HG02840 (cell line): ENCODE results near the gene RPL36.
A peak's percentile ranks its signal among the peaks of the same experiment; 100 is the strongest.

ENCODE experiments used
- ATAC-seq: cut with Tn5 transposase; IDR thresholded peaks from one replicate; pipeline ENCODE4 v1.9.1; 2021; ENCODE audit warnings: mild to moderate bottlenecking, moderate library complexity, moderate number of reproducible peaks; ENCODE audit not compliant: unreplicated experiment, low FRiP score

Gene RPL36

DNA sequence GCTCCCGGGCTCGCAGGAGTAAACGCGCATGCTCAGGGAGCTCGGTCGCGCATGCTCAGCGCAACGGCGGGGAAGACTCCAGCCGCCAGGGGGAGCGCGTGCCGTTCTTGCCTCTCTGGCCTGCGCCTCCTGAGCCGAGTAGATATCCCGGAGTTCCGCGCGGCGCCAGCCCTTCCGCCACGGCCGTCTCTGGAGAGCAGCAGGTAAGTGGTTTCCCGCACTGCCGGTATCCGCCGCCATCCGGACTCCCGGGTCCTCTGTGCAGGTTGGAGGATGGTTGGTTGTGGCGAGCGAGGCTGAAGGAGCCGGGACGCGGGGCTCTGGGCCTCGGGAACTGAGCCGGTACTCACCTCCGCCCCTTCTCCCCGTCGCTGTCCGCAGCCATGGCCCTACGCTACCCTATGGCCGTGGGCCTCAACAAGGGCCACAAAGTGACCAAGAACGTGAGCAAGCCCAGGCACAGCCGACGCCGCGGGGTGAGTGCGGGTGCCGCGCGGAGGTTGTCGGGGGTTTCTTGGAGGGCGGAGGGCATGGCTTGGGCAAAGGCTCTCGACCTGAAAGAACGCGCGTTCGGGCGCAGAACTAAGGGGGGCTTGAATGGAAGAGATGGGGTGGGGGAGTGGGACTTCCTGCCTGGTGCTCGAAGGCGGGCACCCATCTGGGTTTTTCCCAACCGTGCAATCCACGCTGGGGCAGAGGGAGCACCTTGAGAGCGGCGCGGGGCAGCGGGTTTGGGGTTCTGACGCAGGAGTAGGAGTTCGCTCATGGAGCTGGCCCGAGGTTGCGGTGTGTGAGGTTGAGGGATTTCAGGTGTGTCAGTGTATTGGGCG lies at the start of gene RPL36:
Gene RPL36, plus strand, starts transcription at position 171 of the 830 bp plus-strand sequence. Its CDS starts 213 bp downstream, at position 384.
- ATAC-seq = peak; percentile 44

- no peak for ATAC-seq
These were observed 48.9 kb upstream of the RPL36 start for GRCh38 chr19:5641171-5641570.

DNA sequence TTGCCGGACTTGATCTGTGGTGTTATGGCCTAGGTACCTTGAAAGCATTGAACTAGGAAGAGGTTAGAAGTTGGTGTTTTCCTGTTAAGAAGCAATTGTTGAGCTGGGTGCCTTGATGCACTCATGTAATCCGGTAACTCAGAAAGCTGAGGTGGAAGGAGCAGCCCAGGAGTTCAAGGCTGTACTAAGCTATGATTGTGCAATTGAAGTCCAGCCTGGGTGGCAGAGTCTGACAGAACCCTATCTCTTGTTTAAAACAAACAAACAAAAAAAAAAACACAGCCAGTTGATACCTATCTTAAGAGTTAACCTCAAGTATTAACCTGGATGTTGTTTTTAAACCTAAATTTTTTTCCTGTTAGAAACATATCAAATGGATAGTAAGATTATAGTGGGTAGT lies 47.9 kb upstream of the RPL36 start:
- no peak for ATAC-seq

- ATAC-seq = no peak
These were observed 47.0 kb upstream of the RPL36 start for GRCh38 chr19:5643060-5643459.

DNA sequence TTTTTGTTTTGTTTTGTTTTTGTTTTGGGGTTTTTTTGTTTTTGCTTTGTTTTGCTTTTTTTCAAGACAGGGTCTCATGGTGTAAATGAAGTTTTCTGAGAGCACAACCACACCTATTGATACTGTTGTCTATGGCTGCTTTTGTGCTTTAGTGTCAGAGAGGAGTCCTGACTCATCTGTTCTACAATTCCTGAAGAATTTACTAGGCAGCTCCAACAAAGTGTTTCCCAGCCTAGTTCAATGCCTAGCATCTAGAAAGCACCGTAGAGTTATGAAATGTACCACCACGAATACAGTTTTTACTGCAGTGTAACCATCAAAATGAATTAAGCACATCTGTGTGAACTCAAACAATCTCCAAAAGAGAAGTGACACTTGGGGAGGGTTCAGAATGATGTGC lies 46.1 kb upstream of the RPL36 start:
- no peak for ATAC-seq

DNA sequence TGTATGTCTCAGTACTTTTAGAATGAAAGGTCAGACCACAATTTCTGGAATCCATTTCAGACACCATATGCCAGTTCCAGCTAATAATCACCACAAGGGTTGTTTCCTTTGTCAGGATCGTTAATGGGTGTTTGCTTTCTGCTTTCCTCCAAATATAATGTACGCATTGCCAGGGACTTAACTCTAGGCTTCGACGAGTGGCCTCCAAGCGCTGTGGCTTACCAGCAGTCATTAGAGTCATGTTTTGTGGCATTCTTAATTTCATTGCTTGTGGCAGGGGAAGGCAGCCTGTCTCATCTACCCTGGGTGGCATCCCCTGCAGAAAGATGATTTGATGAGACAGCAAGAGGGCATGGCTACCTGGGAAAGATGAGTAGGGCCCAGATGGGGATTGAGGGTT lies 44.7 kb upstream of the RPL36 start:
- ATAC-seq = no peak

- no peak for ATAC-seq
These were observed 43.4 kb upstream of the RPL36 start for GRCh38 chr19:5646703-5647102.

- ATAC-seq = no peak
These were observed 41.6 kb upstream of the RPL36 start for GRCh38 chr19:5648464-5648863.

DNA sequence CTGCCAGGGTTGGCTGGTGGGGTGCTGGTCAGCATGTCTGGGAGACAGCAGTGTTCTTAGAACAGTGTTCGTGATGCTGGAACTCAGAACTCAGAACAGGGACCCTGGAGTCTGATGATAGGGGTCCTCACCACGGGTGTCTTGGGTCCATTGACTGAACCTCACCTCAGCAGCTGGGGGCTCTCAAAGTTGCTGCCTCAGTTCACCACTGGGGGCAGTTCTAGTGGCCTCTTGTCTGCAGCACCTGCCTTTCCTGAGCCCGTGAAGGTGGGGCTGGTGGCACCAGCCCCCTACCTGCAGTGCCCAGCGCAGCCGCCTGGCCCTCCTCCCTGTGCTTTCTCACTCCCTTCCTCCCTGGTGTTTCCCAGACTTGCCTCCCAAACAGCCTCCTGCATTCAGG lies 38.7 kb upstream of the RPL36 start:
- no peak for ATAC-seq

GRCh38 chr19:5652261-5652660 lies 37.8 kb upstream of the RPL36 start:
- ATAC-seq = no peak

DNA sequence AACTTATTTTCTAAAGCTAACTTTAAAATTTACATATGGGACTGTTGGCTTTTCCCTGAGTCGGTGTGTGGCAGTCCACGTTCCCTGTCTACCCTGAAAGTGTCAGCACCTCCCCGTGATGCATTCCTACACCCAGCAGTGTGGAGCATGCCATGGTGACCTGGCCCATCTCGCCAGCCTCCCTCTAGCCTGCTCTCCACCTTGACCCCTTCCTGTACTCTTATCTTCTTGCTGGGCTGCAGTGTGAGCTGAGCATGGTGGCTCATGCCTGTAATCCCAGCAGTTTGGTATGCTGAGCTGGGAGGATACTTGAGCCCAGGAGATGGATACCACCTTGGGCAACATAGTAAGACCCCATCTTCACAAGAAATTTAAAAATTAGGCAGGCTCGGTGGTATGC lies 35.2 kb upstream of the RPL36 start:
- no peak for ATAC-seq

GRCh38 chr19:5655412-5655811 lies 34.7 kb upstream of the RPL36 start:
- ATAC-seq = no peak

- no peak for ATAC-seq
These were observed 28.6 kb upstream of the RPL36 start for GRCh38 chr19:5661483-5661882.

- no peak for ATAC-seq
These were observed 26.2 kb upstream of the RPL36 start for GRCh38 chr19:5663904-5664303.

DNA sequence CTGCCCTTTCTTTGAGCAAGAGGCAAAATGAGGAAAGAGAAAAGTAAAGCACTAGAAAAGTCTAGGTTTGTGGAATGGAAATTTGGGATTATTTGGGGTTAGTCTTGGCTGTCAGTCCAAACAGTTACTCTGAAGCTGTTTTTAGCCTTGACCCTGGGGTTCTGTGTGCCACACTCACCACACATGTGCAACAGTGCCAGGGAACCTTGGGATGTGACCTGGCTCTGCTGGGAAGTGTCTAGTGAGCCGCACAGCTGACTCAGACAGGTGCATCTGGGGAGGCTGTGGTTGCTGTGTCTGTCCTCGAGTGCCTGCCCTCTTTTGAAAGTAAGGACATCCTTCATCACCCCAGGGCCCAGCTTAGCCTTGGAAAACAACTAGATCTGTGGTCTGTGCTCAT lies 25.6 kb upstream of the RPL36 start:
- ATAC-seq = no peak

DNA sequence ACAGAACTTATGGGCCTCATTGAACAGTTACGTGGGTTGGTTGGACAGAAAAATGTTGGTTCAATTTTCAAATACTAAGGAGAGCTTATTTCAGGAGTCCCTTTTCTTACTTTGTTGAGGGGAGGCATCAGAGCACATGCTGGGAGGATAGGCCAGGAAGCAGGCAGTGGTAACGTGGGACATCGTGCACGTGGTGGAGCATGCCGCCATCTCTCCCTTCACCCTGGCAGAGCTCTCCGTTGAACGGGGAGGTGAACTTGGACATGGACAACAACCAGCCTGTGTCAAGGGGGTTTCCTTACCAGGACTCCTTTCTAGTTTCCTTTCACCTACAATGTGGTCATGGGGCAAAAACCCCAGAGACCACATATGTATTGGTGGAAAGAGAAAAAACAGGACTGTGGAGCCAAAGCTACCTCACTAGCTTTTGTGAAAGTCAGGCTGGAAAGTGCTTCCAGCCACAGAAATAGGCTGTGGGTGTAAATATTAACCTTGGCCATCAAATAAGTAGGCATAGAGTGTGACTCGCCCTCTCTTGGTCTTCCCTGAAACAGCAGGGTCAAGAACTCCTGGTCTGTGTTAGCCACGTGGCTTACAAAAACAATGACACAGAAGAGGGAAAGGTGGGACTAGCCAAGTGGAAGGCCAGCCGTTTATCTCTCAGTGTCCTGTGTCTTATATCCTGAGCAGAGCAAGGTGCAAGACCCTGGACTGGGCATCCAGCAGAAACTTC lies 24.1 kb upstream of the RPL36 start:
- ATAC-seq = no peak

DNA sequence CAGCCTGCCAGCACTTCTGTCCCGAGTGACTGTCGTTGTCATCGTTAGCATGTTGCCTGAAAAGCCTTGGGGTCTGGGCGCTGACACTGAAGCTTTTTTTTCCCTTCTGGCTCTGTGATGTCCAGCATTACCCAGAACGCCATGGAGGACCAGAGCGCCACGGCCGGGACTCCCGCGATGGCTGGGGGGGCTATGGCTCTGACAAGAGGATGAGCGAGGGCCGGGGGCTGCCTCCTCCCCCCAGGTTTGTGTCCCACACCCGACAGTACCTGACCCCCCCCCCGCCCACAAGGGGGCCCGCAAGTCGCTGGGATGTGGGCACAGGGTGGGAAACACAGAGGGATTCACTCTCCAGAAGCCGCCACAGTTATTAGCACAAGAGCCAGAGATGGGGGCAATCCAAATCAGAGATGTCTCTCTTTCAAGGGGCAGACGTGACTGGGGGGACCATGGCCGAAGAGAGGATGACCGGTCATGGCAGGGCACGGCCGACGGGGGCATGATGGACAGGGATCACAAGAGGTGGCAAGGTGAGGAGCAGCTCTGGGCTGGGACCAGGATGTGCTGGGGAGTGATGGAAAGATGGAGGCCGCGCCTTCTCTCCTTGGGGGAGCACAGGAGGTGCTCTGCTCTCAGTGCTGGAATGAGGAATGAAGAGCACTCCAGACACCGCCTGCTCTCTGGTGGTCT lies 23.0 kb upstream of the RPL36 start:
- ATAC-seq = no peak

DNA sequence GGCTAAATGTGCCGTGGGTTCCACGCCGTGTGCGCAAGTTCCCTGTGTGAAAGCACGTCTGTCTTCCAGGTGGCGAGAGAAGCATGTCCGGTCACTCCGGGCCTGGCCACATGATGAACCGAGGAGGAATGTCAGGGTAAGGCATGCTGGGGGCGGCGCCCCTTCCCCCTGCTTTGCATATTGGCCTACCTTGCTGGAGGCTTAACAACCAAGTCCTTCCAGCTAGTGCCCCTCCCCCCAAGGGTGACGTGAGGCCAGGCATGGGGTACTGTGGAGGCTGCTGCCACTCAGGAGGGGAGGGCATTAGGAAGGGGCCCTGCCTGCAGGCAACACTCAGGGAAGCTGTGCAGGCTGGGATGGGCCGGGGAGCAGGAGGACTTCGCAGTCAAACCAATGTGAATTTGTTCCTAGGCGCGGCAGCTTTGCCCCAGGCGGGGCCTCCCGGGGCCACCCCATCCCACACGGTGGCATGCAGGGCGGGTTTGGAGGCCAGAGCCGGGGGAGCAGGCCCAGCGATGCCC lies 22.3 kb upstream of the RPL36 start:
- ATAC-seq = no peak

DNA sequence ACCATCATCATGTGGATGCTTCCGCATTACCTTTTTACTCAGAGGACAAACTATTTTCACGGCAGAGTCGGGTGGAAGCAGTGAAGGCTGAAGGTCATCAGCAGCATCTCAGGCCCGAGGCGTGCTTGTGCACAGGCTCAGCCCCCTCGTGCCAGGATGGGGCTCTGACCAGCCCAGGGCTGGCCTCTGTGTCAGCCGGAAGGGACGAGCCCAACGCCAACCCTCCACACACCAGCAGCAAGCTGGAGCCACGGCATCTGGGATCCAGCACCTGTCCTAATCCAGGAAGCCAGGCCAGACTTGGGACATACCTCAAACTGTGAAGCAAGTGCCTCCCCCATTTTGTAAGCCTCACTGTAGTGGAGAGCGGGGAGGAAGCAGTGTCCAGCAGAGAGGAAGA lies 20.9 kb upstream of the RPL36 start:
- ATAC-seq = no peak

DNA sequence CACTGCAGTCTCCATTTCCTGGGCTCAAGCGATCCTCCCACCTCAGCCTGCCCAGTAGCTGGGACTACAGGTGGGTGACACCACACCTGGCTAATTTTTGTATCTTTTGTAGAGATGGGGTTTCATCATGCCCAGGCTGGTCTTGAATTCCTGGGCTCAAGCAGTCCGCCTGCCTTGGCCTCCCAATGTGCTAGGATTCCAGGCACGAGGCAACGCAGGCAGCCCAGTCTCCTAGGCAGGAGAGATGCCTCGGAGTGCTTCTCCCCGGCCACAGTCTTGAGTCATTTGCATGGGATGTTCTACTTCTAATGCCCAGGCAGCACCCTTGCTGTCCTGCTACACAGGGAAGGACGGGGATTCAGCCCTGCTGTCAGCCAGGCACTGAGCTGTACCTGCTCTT lies 18.5 kb upstream of the RPL36 start:
- ATAC-seq = no peak
